DND-41 (cell line): ENCODE measurements around the gene CDYL2.

Experiments used
- CTCF ChIP-seq: IDR thresholded peaks from 2 replicates; pipeline ENCODE4 v1.5.1; 2012; ENCODE audit warnings: borderline replicate concordance, low read length, moderate library complexity, mild to moderate bottlenecking; ENCODE audit not compliant: poor library complexity, severe bottlenecking; ENCODE audit errors: extremely low read depth
- EZH2 ChIP-seq: IDR thresholded peaks from 3 replicates; pipeline ENCODE4 v1.6.1; 2012; ENCODE audit warnings: borderline replicate concordance, low read depth, mild to moderate bottlenecking, moderate library complexity, low read length, inconsistent platforms; ENCODE audit not compliant: severe bottlenecking

- TF ChIP-seq CTCF (no peak), EZH2 (no peak)
Observed at GRCh38 chr16:80717611-80718010, 86.8 kb downstream of the CDYL2 start.
